UCSD-AML1 (cell line): ENCODE measurements around the gene RUBCN.
"Not testable (repeated sequence)": the region's sequence is repeated elsewhere in the genome, so short reads cannot be mapped to it uniquely, and the experiment has no call there.

Experiments used
- DNase-seq: peaks from one replicate; lab custom pipeline; 2025; ENCODE audit not compliant: unreplicated experiment; lab: John Stamatoyannopoulos, UW

Gene RUBCN

GRCh38 chr3:197659701-197660100 is 77.0 kb downstream of the RUBCN start:
- not testable (repeated sequence) for DNase-seq

GRCh38 chr3:197659144-197659543 is 77.6 kb downstream of the RUBCN start:
- not testable (repeated sequence) for DNase-seq

GRCh38 chr3:197658706-197659105 is 78.0 kb downstream of the RUBCN start:
- not testable (repeated sequence) for DNase-seq

- not testable (repeated sequence) for DNase-seq
Measured at GRCh38 chr3:197657541-197658292, 79.0 kb downstream of the RUBCN start.

- DNase-seq, result not testable (repeated sequence)
Measured at GRCh38 chr3:197656960-197657359, 79.7 kb downstream of the RUBCN start.

- DNase-seq, result not testable (repeated sequence)
Measured at GRCh38 chr3:197656129-197656528, 80.6 kb downstream of the RUBCN start.

GRCh38 chr3:197654998-197655330 is 81.7 kb downstream of the RUBCN start:
- not testable (repeated sequence) for DNase-seq

GRCh38 chr3:197654090-197654997 is 82.4 kb downstream of the RUBCN start:
- not testable (repeated sequence) for DNase-seq

GRCh38 chr3:197652860-197653259 is 83.8 kb downstream of the RUBCN start:
- DNase-seq, result not testable (repeated sequence)

GRCh38 chr3:197647649-197648048 is 89.1 kb downstream of the RUBCN start:
- not testable (repeated sequence) for DNase-seq

GRCh38 chr3:197647191-197647590 is 89.5 kb downstream of the RUBCN start:
- not testable (repeated sequence) for DNase-seq

GRCh38 chr3:197646294-197646693 is 90.4 kb downstream of the RUBCN start:
- not testable (repeated sequence) for DNase-seq

GRCh38 chr3:197637556-197637955 is 99.1 kb downstream of the RUBCN start:
- DNase-seq, result not testable (repeated sequence)

- DNase-seq, result not testable (repeated sequence)
Measured at GRCh38 chr3:197631989-197632388, 104.7 kb downstream of the RUBCN start.

- DNase-seq, result not testable (repeated sequence)
Measured at GRCh38 chr3:197630766-197631165, 105.9 kb downstream of the RUBCN start.

GRCh38 chr3:197629286-197629685 is 107.4 kb downstream of the RUBCN start:
- not testable (repeated sequence) for DNase-seq

GRCh38 chr3:197627772-197628523 is 108.8 kb downstream of the RUBCN start:
- not testable (repeated sequence) for DNase-seq

- DNase-seq, result not testable (repeated sequence)
Measured at GRCh38 chr3:197627158-197627771, 109.4 kb downstream of the RUBCN start.

GRCh38 chr3:197626404-197627157 is 110.1 kb downstream of the RUBCN start:
- not testable (repeated sequence) for DNase-seq

- DNase-seq, result not testable (repeated sequence)
Measured at GRCh38 chr3:197621478-197621877, 115.2 kb downstream of the RUBCN start.
